KMS-11 (cell line): Measurements from ENCODE around the gene UBE2M.

Experiments used
- H2AFZ ChIP-seq: fragments of 200-600 bp; sonication (generic); 2 replicates; pipeline ENCODE4 v1.6.1; 2016; ENCODE audit warnings: antibody characterized with exemption, mixed run types, low read depth
- H3K27ac ChIP-seq: fragments of 200-600 bp; sonication (generic); 2 replicates; pipeline ENCODE4 v1.6.1; 2016; ENCODE audit warnings: mild to moderate bottlenecking, mixed run types
- H3K27me3 ChIP-seq: fragments of 200-600 bp; sonication (generic); 2 replicates; pipeline ENCODE4 v1.6.1; 2017; ENCODE audit warnings: mild to moderate bottlenecking, low read depth, mixed run types, moderate library complexity; ENCODE audit not compliant: insufficient read depth
- H3K36me3 ChIP-seq: fragments of 200-600 bp; sonication (generic); 2 replicates; pipeline ENCODE4 v1.6.1; 2017; ENCODE audit warnings: mild to moderate bottlenecking, mixed run types; ENCODE audit not compliant: insufficient read depth
- H3K4me1 ChIP-seq: fragments of 200-600 bp; sonication (generic); 2 replicates; pipeline ENCODE4 v1.6.1; 2016; ENCODE audit warnings: mild to moderate bottlenecking, low read depth, mixed run types; ENCODE audit not compliant: poor library complexity, severe bottlenecking
- H3K4me2 ChIP-seq: fragments of 200-600 bp; sonication (generic); 2 replicates; pipeline ENCODE4 v1.7.0; 2016; ENCODE audit warnings: mild to moderate bottlenecking, mixed run types
- H3K4me3 ChIP-seq: fragments of 200-600 bp; sonication (generic); IDR thresholded peaks from 2 replicates; pipeline ENCODE4 v1.6.1; 2017; ENCODE audit warnings: low read depth, low read length, mixed read lengths; ENCODE audit not compliant: insufficient read depth
- H3K79me2 ChIP-seq: fragments of 200-600 bp; sonication (generic); 2 replicates; pipeline ENCODE4 v1.6.1; 2016; ENCODE audit warnings: low read depth, mixed run types; ENCODE audit not compliant: insufficient read depth
- H3K9ac ChIP-seq: fragments of 200-600 bp; sonication (generic); 2 replicates; pipeline ENCODE4 v1.6.1; 2016; ENCODE audit warnings: mild to moderate bottlenecking, mixed run types
- H4K20me1 ChIP-seq: fragments of 200-600 bp; sonication (generic); 2 replicates; pipeline ENCODE4 v1.6.1; 2016; ENCODE audit warnings: mild to moderate bottlenecking, mixed run types; ENCODE audit not compliant: insufficient read depth
- TF ChIP-seq, protein P1 (sequence below): fragments of 200-600 bp; sonication (generic); conservative IDR thresholded peaks from 2 replicates; pipeline ENCODE4 v1.6.1; 2017; ENCODE audit warnings: low read depth, mild to moderate bottlenecking, antibody characterized with exemption, low read length, moderate library complexity, mixed read lengths

UBE2M gene

DNA sequence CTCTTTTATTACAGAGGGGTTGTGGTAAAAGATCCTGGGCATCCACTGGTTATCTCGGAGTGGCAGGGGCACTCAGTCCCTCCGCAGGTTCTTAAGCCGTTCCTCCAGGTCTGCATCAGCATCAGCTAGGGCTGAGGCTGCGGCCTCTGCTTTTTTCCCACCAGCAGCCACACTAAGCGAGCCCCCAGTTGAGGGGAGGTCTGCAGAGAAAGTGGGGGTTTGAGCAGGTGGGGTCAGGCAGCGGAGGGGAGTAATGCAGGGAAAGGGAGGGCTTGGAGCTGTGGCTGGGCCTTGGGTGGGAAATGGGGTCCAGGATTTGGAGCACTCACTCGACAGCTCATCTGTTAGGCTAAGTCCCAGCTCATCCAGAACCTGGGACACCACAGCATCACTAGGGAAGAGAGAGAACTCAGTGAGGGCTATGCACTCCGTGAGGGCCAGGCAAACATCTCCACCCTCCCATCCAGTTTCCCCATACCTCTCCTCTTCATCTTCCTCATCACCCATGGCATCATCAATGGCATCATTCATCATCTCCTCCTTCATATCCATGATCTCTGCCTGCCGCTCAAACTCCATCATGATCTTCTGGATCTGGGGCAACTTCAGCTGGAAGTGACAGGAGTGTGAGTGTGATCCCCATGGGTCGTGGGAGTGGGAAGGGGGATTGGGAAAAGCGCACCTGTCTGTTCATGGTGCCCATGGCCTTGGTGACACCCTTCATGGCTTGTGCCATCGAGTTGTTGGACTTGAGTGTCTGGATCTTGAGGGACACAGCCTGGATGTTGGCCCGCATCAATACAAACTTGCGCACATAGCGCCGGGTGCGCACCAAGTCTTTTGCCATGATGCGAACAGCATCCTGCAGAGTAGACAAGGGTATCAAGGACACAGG is 6.6 kb downstream of the UBE2M start:
- peaks cover 6% of the 10 kb centered on the region for H4K20me1 ChIP-seq
- no peak overlapping the region for H3K9ac ChIP-seq
- peaks cover 30% of the 10 kb centered on the region for H3K4me1 ChIP-seq
- H3K4me2 ChIP-seq = no peak overlapping the region
- H2AFZ ChIP-seq = no peak overlapping the region
- no peak overlapping the region for H3K27ac ChIP-seq
- no peaks in the 10 kb centered on the region for H3K27me3 ChIP-seq
- TF ChIP-seq, protein P1, sequence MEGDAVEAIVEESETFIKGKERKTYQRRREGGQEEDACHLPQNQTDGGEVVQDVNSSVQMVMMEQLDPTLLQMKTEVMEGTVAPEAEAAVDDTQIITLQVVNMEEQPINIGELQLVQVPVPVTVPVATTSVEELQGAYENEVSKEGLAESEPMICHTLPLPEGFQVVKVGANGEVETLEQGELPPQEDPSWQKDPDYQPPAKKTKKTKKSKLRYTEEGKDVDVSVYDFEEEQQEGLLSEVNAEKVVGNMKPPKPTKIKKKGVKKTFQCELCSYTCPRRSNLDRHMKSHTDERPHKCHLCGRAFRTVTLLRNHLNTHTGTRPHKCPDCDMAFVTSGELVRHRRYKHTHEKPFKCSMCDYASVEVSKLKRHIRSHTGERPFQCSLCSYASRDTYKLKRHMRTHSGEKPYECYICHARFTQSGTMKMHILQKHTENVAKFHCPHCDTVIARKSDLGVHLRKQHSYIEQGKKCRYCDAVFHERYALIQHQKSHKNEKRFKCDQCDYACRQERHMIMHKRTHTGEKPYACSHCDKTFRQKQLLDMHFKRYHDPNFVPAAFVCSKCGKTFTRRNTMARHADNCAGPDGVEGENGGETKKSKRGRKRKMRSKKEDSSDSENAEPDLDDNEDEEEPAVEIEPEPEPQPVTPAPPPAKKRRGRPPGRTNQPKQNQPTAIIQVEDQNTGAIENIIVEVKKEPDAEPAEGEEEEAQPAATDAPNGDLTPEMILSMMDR = no peak
- peaks cover 43% of the 10 kb centered on the region for H3K79me2 ChIP-seq
- H3K36me3 ChIP-seq = peaks cover 26% of the 10 kb centered on the region; the same call in 1 of the 2 replicates
- no peak overlapping the region for H3K4me3 ChIP-seq

DNA sequence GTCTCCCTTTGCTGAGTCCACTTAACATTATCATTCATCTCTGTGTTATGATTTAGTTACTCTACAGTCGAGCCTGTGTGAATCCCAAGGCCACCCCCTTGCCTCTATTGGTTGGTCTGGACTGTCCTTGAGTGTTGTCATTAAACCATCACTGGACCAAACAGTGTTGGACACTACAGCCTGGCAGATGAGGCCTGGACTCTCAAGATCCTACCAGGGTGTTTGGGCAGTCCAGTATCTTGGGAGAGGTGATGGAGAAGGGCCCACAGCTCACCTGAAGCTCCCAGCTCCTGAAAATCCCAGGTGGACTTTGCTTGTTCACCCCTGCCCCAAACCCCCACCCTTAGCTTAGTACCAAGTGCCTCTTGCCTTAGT is 7.3 kb downstream of the UBE2M start:
- H3K4me1 ChIP-seq = peaks cover 30% of the 10 kb centered on the region
- TF ChIP-seq, protein P1 = no peak
- no peak overlapping the region for H2AFZ ChIP-seq
- H3K4me2 ChIP-seq = no peak overlapping the region
- peaks cover 26% of the 10 kb centered on the region; the same call in 1 of the 2 replicates for H3K36me3 ChIP-seq
- no peak overlapping the region for H3K9ac ChIP-seq
- no peak overlapping the region for H3K4me3 ChIP-seq
- H3K79me2 ChIP-seq = peaks cover 43% of the 10 kb centered on the region
- peaks cover 13% of the 10 kb centered on the region for H4K20me1 ChIP-seq
- no peaks in the 10 kb centered on the region for H3K27me3 ChIP-seq
- H3K27ac ChIP-seq = no peak overlapping the region

DNA sequence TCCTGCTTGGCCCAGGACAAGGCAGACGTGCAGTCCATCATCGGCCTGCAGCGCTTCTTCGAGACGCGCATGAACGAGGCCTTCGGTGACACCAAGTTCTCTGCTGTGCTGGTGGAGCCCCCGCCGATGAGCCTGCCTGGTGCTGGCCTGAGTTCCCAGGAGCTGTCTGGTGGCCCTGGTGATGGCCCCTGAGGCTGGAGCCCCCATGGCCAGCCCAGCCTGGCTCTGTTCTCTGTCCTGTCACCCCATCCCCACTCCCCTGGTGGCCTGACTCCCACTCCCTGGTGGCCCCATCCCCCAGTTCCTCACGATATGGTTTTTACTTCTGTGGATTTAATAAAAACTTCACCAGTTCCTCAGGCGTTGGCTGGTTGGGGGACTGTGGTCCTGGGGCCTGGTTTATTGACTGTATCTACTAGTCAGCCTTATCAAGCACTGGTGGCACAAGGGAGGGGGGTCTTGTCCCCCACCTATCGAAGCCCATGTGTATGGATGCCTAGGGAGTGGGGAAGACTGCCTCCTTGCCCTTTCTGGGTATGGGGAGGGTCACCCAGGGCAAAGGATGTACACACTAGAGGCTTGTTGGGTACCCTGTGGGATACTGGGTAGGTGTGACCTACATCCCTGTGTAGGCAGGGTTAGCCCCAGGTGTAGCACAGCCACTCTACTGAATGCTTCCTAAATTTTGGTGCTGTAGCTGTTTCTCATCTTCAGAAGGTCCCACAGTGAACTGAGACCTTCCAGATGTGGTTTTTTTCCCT is 7.9 kb downstream of the UBE2M start:
- Histone ChIP-seq H3K79me2 (peaks cover 43% of the 10 kb centered on the region), H4K20me1 (peaks cover 19% of the 10 kb centered on the region)
- TF ChIP-seq, protein P1 = no peak

DNA sequence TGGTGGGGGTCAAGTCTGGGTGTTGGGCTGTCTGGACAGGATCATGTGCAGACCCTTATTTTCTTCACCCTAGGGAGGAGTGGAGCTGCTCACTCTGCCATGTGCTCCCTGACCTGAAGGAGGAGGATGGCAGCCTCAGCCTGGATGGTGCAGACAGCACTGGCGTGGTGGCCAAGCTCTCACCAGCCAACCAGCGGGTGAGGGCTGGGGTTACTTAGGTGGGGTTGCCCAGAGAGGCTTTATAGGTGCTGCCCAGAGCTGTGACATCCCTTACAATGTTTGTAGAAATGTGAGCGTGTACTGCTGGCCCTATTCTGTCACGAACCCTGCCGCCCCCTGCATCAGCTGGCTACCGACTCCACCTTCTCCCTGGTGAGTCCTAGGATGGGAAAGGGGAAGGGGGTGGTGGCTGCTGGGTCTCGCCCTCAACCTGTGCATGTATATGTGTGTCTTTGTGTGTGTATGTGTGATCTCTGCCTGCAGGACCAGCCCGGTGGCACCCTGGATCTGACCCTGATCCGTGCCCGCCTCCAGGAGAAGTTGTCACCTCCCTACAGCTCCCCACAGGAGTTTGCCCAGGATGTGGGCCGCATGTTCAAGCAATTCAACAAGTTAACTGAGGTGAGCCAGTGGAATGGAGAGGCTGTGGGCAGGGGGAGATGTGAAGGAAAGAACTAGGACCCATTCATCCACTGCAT is 8.6 kb downstream of the UBE2M start:
- Histone ChIP-seq H3K79me2 (peaks cover 47% of the 10 kb centered on the region), H3K27me3 (no peaks in the 10 kb centered on the region), H3K36me3 (peaks cover 26% of the 10 kb centered on the region; the same call in 1 of the 2 replicates), H4K20me1 (peaks cover 26% of the 10 kb centered on the region), H2AFZ (no peak overlapping the region), H3K4me1 (peaks cover 25% of the 10 kb centered on the region), H3K9ac (no peak overlapping the region), H3K4me3 (no peak overlapping the region), H3K4me2 (no peak overlapping the region), H3K27ac (no peak overlapping the region)
- TF ChIP-seq, protein P1 = no peak

More for the DNA sequence above, 7.9 kb downstream of the UBE2M start:
- Histone ChIP-seq H2AFZ (no peak overlapping the region), H3K36me3 (peaks cover 26% of the 10 kb centered on the region; the same call in 1 of the 2 replicates), H3K27me3 (no peaks in the 10 kb centered on the region), H3K4me3 (no peak overlapping the region), H3K9ac (no peak overlapping the region), H3K4me1 (peaks cover 28% of the 10 kb centered on the region), H3K27ac (no peak overlapping the region), H3K4me2 (no peak overlapping the region)
